Body of pancreas (tissue), 4 donors: Measurements from ENCODE around the gene USP16. TPM values are rescaled to one million over a fixed set of nuclear protein-coding genes. Genes with fewer than 3 reads are reported as not detected.

ENCODE experiments used
- ATAC-seq: fragments of 150-250 bp; one replicate; pipeline ENCODE4 v1.9.1; 2016
- DNase-seq, 4 donors: peaks; one replicate each; pipeline ENCODE4 v3.0.0-alpha.2; 2019
- H3K27ac ChIP-seq, 4 donors: fragments of 200-600 bp; sonication (generic); 1 replicate in 3 of 4; 2 replicates in 1 of 4; pipeline versions ENCODE4 v1.5.1 to v1.6.1; 2016 to 2019; ENCODE audit warnings: mild to moderate bottlenecking in 1 of 4, mixed read lengths in 1 of 4, moderate library complexity in 1 of 4
- H3K27me3 ChIP-seq, 2 donors: fragments of 200-600 bp; sonication (generic); one replicate each; pipeline ENCODE4 v1.6.0; 2016; ENCODE audit warnings: mild to moderate bottlenecking in 1 of 2
- H3K36me3 ChIP-seq, 2 donors: fragments of 200-600 bp; sonication (generic); replicated peaks in 1 of 2; 2 replicates each; pipeline ENCODE4 v1.5.1; 2016; ENCODE audit warnings: low read depth in 2 of 2; ENCODE audit not compliant: insufficient read depth in 1 of 2
- H3K4me1 ChIP-seq: fragments of 200-600 bp; sonication (generic); one replicate; pipeline ENCODE4 v1.6.0; 2016
- H3K4me3 ChIP-seq, 2 donors: fragments of 200-600 bp; sonication (generic); 1 replicate in 1 of 2; 2 replicates in 1 of 2; pipeline ENCODE4 v1.5.1; 2016 to 2019
- H3K9me3 ChIP-seq, 3 donors: fragments of 200-600 bp; sonication (generic); 1 replicate in 2 of 3; 2 replicates in 1 of 3; pipeline ENCODE4 v1.5.1; 2016
- CTCF ChIP-seq, 7 experiments: fragments of 450-650 bp in 4 of 7; fragments of 200-600 bp in 3 of 7; sonication (generic) in 3 of 7; IDR thresholded peaks; one replicate each; pipeline ENCODE4 v1.5.1; 2016 to 2019; ENCODE audit warnings: antibody characterized with exemption in 7 of 7
- POLR2A ChIP-seq, 3 donors: fragments of 450-650 bp; IDR thresholded peaks; one replicate each; pipeline ENCODE4 v1.6.1; 2016; ENCODE audit warnings: antibody characterized with exemption in 3 of 3, mild to moderate bottlenecking in 2 of 3
- WGBS, 2 donors: methylation state at CpG; one replicate each; pipeline ENCODE4 v1.1.5; 2017; 5-methylcytosine and 5-hydroxymethylcytosine counted together
- intact Hi-C: fragments of 100-400 bp; cut with DNase I; formaldehyde crosslinking; loops from one replicate; pipeline ENCODE4 v1.15.1; 2023
- total RNA-seq, 2 donors: library from RNA; depleted of rRNA; stranded (reverse); fragments of >200 nt; gene quantifications; one replicate each; pipeline ENCODE4 v1.1.0, GENCODE V29; 2016

Gene USP16
- total RNA-seq, 2 donors from 2014 or later = 17.5 to 24.1 TPM

GRCh38 chr21:29030909-29031308 lies 6.4 kb downstream of the USP16 start:
- peaks cover 5 to 14% of the 10 kb centered on the region in 2 donors for H3K36me3 ChIP-seq
- no peak overlapping the region for H3K4me3 ChIP-seq
- ATAC-seq (no peak), DNase-seq (no peak)
- peaks cover 4% of the 10 kb centered on the region for H3K4me1 ChIP-seq
- H3K27ac ChIP-seq = no peak overlapping the region
- H3K27me3 ChIP-seq = no peaks in the 10 kb centered on the region
- no peak for TF ChIP-seq CTCF (IDR thresholded peaks at IDR 0.05)
- no peak for TF ChIP-seq POLR2A (IDR thresholded peaks at IDR 0.05)
- intact Hi-C loops = no loop called here
- WGBS, 2 donors = 73 to 100% methylated on average over 1 of the region's 1 CpG
- H3K9me3 ChIP-seq = no peaks in the 10 kb centered on the region

GRCh38 chr21:29033301-29033700 lies 8.8 kb downstream of the USP16 start:
- WGBS, 2 donors = 42 to 44% methylated on average over 4 of the region's 4 CpGs
- peaks cover 14 to 22% of the 10 kb centered on the region in 2 donors for H3K36me3 ChIP-seq
- no peak overlapping the region for H3K27ac ChIP-seq
- no peaks in the 10 kb centered on the region for H3K27me3 ChIP-seq
- intact Hi-C loops = no loop called here
- no peak overlapping the region for H3K4me3 ChIP-seq
- no peaks in the 10 kb centered on the region for H3K4me1 ChIP-seq
- DNase-seq (no peak), ATAC-seq (no peak)
- H3K9me3 ChIP-seq = no peaks in the 10 kb centered on the region
- TF ChIP-seq CTCF (IDR thresholded peaks at IDR 0.05) = no peak
- TF ChIP-seq POLR2A (IDR thresholded peaks at IDR 0.05) = no peak

DNA sequence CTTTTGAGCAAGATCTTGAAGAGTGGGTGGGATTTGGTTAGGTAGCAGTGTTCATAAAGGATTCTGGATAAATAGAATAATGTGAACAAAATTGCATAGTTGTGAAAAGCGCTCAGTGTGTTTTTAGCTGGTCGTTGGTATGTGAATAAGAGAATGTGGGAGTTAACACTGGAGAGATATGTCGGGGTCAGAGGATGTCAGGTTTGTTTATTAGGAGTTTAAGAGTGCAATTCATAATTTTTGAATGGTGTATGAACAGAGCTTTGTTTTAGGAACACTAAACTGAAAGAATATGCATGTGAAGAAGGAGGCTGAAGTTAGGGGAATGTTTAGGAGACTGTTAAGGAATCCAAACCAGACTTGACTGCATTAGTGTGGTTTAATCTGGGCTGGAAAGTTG lies 9.4 kb downstream of the USP16 start:
- ATAC-seq (no peak), DNase-seq (no peak)
- Histone ChIP-seq H3K4me3 (no peak overlapping the region), H3K36me3 (peaks cover 15 to 24% of the 10 kb centered on the region in 2 donors), H3K27ac (no peak overlapping the region), H3K27me3 (no peaks in the 10 kb centered on the region), H3K9me3 (no peaks in the 10 kb centered on the region), H3K4me1 (no peaks in the 10 kb centered on the region)
- TF ChIP-seq POLR2A (IDR thresholded peaks at IDR 0.05) (no peak), CTCF (IDR thresholded peaks at IDR 0.05) (no peak)
- intact Hi-C loops = no loop called here
- WGBS, 2 donors = 90 to 93% methylated on average over 3 of the region's 3 CpGs

GRCh38 chr21:29034678-29035077 lies 10.2 kb downstream of the USP16 start:
- ATAC-seq (no peak), DNase-seq (no peak)
- no peak overlapping the region for H3K4me3 ChIP-seq
- peaks cover 15 to 29% of the 10 kb centered on the region in 2 donors for H3K36me3 ChIP-seq
- H3K4me1 ChIP-seq = no peaks in the 10 kb centered on the region
- H3K9me3 ChIP-seq = no peaks in the 10 kb centered on the region
- intact Hi-C loops = no loop called here
- no peak for TF ChIP-seq CTCF (IDR thresholded peaks at IDR 0.05)
- no peak for TF ChIP-seq POLR2A (IDR thresholded peaks at IDR 0.05)
- H3K27me3 ChIP-seq = no peaks in the 10 kb centered on the region
- H3K27ac ChIP-seq = no peak overlapping the region
- 31 to 82% methylated on average over 1 of the region's 1 CpG for WGBS, 2 donors

- Histone ChIP-seq H3K4me3 (no peak overlapping the region), H3K27ac (no peak overlapping the region), H3K27me3 (no peaks in the 10 kb centered on the region), H3K9me3 (no peaks in the 10 kb centered on the region), H3K4me1 (peaks cover 11% of the 10 kb centered on the region), H3K36me3 (peaks cover 3 to 39% of the 10 kb centered on the region in 2 donors)
- ATAC-seq (no peak), DNase-seq (no peak)
- intact Hi-C loops = no loop called here
- TF ChIP-seq POLR2A (IDR thresholded peaks at IDR 0.05) (no peak), CTCF (IDR thresholded peaks at IDR 0.05) (no peak)
- WGBS, 2 donors = 96 to 100% methylated on average over 5 of the region's 5 CpGs
Observed at GRCh38 chr21:29052224-29052623, 27.8 kb downstream of the USP16 start.
